Measurements from ENCODE around the gene TMEM145. TPM values are rescaled to one million over a fixed set of nuclear protein-coding genes. Genes with fewer than 3 reads are reported as not detected.

Gene TMEM145
- total RNA-seq, 4 donors from 2014 or later: not detected

DNA sequence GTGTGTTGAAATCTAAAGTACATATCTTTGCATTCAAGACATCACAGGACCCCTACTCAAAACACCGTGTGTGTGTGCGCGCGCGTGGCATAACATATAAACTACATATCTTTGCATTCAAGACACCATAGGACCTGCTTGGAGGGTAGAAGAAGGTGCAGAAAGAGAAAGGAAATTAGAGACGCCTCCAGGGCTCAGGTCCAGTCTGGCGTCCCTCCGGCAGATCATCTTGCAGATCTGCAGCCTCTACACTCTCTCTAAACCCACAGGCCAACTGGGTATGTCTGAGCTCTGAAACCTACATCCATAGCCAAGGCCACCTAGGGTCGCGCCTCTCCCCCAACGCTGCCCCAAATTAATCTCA is 10.0 kb upstream of the TMEM145 start:
- in situ Hi-C loops (cut with MboI; ENCODE audit: low pct_ligation_motif_present in 1 of 4, low pct_unique_long_range_greater_than_20kb in 1 of 4, low sequenced_read_pairs in 3 of 4): loop anchor here in 2 of 4 donors (25.0 kb wide), 1 partner anchor 191 kb away; no protein-coding TSS in a partner anchor
- H3K27ac ChIP-seq: peak overlapping the region in 1 of 4 donors; percentile 71

DNA sequence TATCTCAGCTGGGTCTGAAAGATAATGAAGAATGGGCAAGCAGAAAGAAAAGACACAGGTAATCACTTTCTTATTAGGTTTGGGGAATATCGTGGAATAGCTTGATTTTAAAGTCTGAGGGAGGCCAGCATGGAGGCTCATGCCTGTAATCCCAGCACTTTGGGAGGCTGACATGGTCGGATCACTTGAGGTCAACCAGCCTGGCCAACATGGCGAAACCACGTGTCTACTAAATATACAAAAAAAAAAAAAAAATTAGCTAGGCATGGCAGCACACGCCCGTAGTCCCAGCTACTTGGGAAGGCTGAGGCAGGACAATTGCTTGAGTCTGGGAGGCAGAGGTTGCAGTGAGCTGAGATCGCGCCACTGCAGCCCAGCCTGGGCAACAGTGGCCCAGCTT is 9.2 kb upstream of the TMEM145 start:
- no peak for TF ChIP-seq POLR2AphosphoS5 (IDR thresholded peaks at IDR 0.05)
- TF ChIP-seq, protein P1, sequence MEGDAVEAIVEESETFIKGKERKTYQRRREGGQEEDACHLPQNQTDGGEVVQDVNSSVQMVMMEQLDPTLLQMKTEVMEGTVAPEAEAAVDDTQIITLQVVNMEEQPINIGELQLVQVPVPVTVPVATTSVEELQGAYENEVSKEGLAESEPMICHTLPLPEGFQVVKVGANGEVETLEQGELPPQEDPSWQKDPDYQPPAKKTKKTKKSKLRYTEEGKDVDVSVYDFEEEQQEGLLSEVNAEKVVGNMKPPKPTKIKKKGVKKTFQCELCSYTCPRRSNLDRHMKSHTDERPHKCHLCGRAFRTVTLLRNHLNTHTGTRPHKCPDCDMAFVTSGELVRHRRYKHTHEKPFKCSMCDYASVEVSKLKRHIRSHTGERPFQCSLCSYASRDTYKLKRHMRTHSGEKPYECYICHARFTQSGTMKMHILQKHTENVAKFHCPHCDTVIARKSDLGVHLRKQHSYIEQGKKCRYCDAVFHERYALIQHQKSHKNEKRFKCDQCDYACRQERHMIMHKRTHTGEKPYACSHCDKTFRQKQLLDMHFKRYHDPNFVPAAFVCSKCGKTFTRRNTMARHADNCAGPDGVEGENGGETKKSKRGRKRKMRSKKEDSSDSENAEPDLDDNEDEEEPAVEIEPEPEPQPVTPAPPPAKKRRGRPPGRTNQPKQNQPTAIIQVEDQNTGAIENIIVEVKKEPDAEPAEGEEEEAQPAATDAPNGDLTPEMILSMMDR (IDR thresholded peaks at IDR 0.05): no peak
- TF ChIP-seq POLR2A (IDR thresholded peaks at IDR 0.05): no peak
- no peak for TF ChIP-seq EP300 (IDR thresholded peaks at IDR 0.05; ENCODE audit: low read depth)
- H3K4me1 ChIP-seq: peaks cover 3 to 17% (median 7%) of the 10 kb centered on the region in 4 donors
- 70 to 82% methylated on average over 7 to 8 of the region's 8 CpGs for WGBS, 2 donors (ENCODE audit: low coverage in 1 of 2)
- no peaks in the 10 kb centered on the region for H3K27me3 ChIP-seq
- H3K4me3 ChIP-seq: no peak overlapping the region
- H3K36me3 ChIP-seq: no peaks in the 10 kb centered on the region
- intact Hi-C loops (cut with DNase I; ENCODE audit: low total_unique reads): no loop called here
- in situ Hi-C loops (cut with MboI; ENCODE audit: low pct_ligation_motif_present in 1 of 4, low pct_unique_long_range_greater_than_20kb in 1 of 4, low sequenced_read_pairs in 3 of 4): loop anchor here in 2 of 4 donors (25.0 kb wide), 1 partner anchor 192 kb away; no protein-coding TSS in a partner anchor
- no peak for DNase-seq
- H3K9me3 ChIP-seq: no peaks in the 10 kb centered on the region
- no peak overlapping the region for H3K27ac ChIP-seq

More for the DNA sequence above, 10.0 kb upstream of the TMEM145 start:
- intact Hi-C loops (cut with DNase I; ENCODE audit: low total_unique reads): no loop called here
- WGBS, 2 donors (ENCODE audit: low coverage in 1 of 2): 70 to 78% methylated on average over 4 to 11 of the region's 11 CpGs
- Histone ChIP-seq H3K4me3 (peak overlapping the region in 1 of 4 donors; percentile 63), H3K27me3 (no peaks in the 10 kb centered on the region), H3K36me3 (no peaks in the 10 kb centered on the region), H3K4me1 (peaks cover 3 to 17% (median 7%) of the 10 kb centered on the region in 4 donors), H3K9me3 (no peaks in the 10 kb centered on the region)
- TF ChIP-seq POLR2A (IDR thresholded peaks at IDR 0.05) (no peak), EP300 (IDR thresholded peaks at IDR 0.05; ENCODE audit: low read depth) (no peak)
- TF ChIP-seq, protein P1 (IDR thresholded peaks at IDR 0.05): no peak
- no peak for DNase-seq

GRCh38 chr19:42306646-42307045 is 6.5 kb upstream of the TMEM145 start:
- in situ Hi-C loops (cut with MboI; ENCODE audit: low pct_ligation_motif_present in 1 of 4, low pct_unique_long_range_greater_than_20kb in 1 of 4, low sequenced_read_pairs in 3 of 4): loop anchor here in 2 of 4 donors (25.0 kb wide), 1 partner anchor 194 kb away; no protein-coding TSS in a partner anchor
- Histone ChIP-seq H3K4me3 (no peak overlapping the region), H3K36me3 (no peaks in the 10 kb centered on the region), H3K27ac (no peak overlapping the region), H3K4me1 (peaks cover 2 to 12% (median 3%) of the 10 kb centered on the region in 4 donors), H3K27me3 (peaks cover 5% of the 10 kb centered on the region), H3K9me3 (no peaks in the 10 kb centered on the region)
- DNase-seq: no peak
- intact Hi-C loops (cut with DNase I; ENCODE audit: low total_unique reads): no loop called here
- TF ChIP-seq EP300 (IDR thresholded peaks at IDR 0.05; ENCODE audit: low read depth) (no peak), POLR2A (IDR thresholded peaks at IDR 0.05) (no peak), POLR2AphosphoS5 (IDR thresholded peaks at IDR 0.05) (no peak)
- TF ChIP-seq, protein P1 (IDR thresholded peaks at IDR 0.05): no peak
- 90 to 93% methylated on average over 11 to 22 of the region's 22 CpGs for WGBS, 2 donors (ENCODE audit: low coverage in 1 of 2)

DNA sequence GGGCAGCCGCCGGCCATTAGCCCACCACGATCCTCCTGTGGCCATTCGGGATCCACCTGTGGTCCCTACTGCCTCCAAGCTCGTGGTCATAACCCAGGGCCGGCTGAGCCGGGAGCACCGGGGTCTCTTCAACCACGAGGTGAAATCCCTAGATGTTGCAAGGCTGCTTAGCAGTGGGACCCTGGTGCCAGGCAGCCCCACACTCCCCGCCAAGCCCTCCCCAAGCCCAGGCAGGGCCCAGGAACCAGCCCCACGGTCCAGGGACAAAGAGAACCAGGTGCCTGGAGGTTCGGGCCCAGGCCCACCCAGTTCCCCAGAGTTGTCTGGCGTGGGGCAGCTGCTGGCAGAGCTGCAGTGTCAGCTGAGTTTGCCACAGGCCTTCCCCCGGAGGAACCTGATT is 3.4 kb upstream of the TMEM145 start:
- peaks cover 35% of the 10 kb centered on the region for H3K27me3 ChIP-seq
- H3K4me3 ChIP-seq: no peak overlapping the region
- intact Hi-C loops (cut with DNase I; ENCODE audit: low total_unique reads) (no loop called here), in situ Hi-C loops (cut with MboI; ENCODE audit: low pct_ligation_motif_present in 1 of 4, low pct_unique_long_range_greater_than_20kb in 1 of 4, low sequenced_read_pairs in 3 of 4) (loop anchor here in 2 of 4 donors (25.0 kb wide), 1 partner anchor 197 kb away; no protein-coding TSS in a partner anchor)
- TF ChIP-seq POLR2A (IDR thresholded peaks at IDR 0.05) (no peak), EP300 (IDR thresholded peaks at IDR 0.05; ENCODE audit: low read depth) (no peak), POLR2AphosphoS5 (IDR thresholded peaks at IDR 0.05) (no peak)
- TF ChIP-seq, protein P1 (IDR thresholded peaks at IDR 0.05): no peak
- WGBS, 2 donors (ENCODE audit: low coverage in 1 of 2): 89% methylated on average over 12 of the region's 14 CpGs; no CpG with 5 or more reads in 1 of the 2 donors
- DNase-seq: no peak
- H3K4me1 ChIP-seq: peaks cover 4 to 12% (median 9%) of the 10 kb centered on the region in 4 donors
- no peak overlapping the region for H3K27ac ChIP-seq
- H3K9me3 ChIP-seq: no peaks in the 10 kb centered on the region
- no peaks in the 10 kb centered on the region for H3K36me3 ChIP-seq

Measured in transverse colon (tissue), 4 donors.